Hypothalamus (tissue), 51 donors: ENCODE results near the gene WDR90.
A peak's percentile ranks its signal among the peaks of the same experiment; 100 is the strongest.

ENCODE experiments used
- DNase-seq, 51 donors: peaks; one replicate each; lab custom pipeline; 2025; lab: John Stamatoyannopoulos, UW

The WDR90 gene

GRCh38 chr16:637081-638018, 11.8 kb upstream of the WDR90 start:
- peak in 44 of 51 donors; percentile 10 to 99 (median 94) for DNase-seq

- no peak for DNase-seq
These were observed 11.1 kb upstream of the WDR90 start for GRCh38 chr16:638034-638543.

GRCh38 chr16:638836-639235, 10.3 kb upstream of the WDR90 start:
- no peak for DNase-seq

- DNase-seq: no peak
These were observed 8.6 kb upstream of the WDR90 start for GRCh38 chr16:640614-641013.

- DNase-seq: peak in 49 of 51 donors; percentile 8 to 87 (median 73)
These were observed 7.6 kb upstream of the WDR90 start, which contains the start of gene MCRIP2 for GRCh38 chr16:641326-642188. Gene MCRIP2, plus strand, starts transcription at chr16:641828. Its CDS starts 164 bp downstream, at chr16:641992.

GRCh38 chr16:642189-643049, 6.7 kb upstream of the WDR90 start:
- DNase-seq: peak in 25 of 51 donors; percentile 5 to 63 (median 37)

GRCh38 chr16:643050-643368, 6.2 kb upstream of the WDR90 start:
- DNase-seq: no peak

- no peak for DNase-seq
These were observed 4.6 kb upstream of the WDR90 start for GRCh38 chr16:644556-644955.

GRCh38 chr16:645852-646678, 3.1 kb upstream of the WDR90 start:
- no peak for DNase-seq

GRCh38 chr16:646679-647172, 2.4 kb upstream of the WDR90 start:
- no peak for DNase-seq

- peak in 2 of 51 donors; percentile 15 to 18 for DNase-seq
These were observed 1.8 kb upstream of the WDR90 start for GRCh38 chr16:647173-647902.

GRCh38 chr16:648071-648780, 939 bp upstream of the WDR90 start:
- DNase-seq: peak in 6 of 51 donors; percentile 11 to 25 (median 22)

- no peak for DNase-seq
These were observed 466 bp downstream of the WDR90 start for GRCh38 chr16:649631-650030.

GRCh38 chr16:651844-652243, 2.7 kb downstream of the WDR90 start:
- DNase-seq: no peak

- DNase-seq: no peak
These were observed 3.5 kb downstream of the WDR90 start for GRCh38 chr16:652454-653305.

- no peak for DNase-seq
These were observed 4.9 kb downstream of the WDR90 start for GRCh38 chr16:654034-654433.

GRCh38 chr16:657487-657886, 8.3 kb downstream of the WDR90 start:
- no peak for DNase-seq
